Ascending aorta (tissue), 2 donors: ENCODE data around the gene SLC11A1. TPM values are rescaled to one million over a fixed set of nuclear protein-coding genes. Genes with fewer than 3 reads are reported as not detected.

ENCODE experiments used
- DNase-seq, 2 donors: peaks; one replicate each; pipeline ENCODE4 v3.0.0-alpha.2; 2019; ENCODE audit warnings: low spot score in 2 of 2
- H3K27ac ChIP-seq, 2 donors: fragments of 200-600 bp; sonication (generic); one replicate each; pipeline ENCODE4 v1.5.1; 2016 to 2017; ENCODE audit warnings: mild to moderate bottlenecking in 1 of 2
- H3K27me3 ChIP-seq: fragments of 200-600 bp; sonication (generic); one replicate; pipeline ENCODE4 v1.5.1; 2017
- H3K36me3 ChIP-seq, 2 donors: fragments of 200-600 bp; sonication (generic); one replicate each; pipeline ENCODE4 v1.5.1; 2016
- H3K4me1 ChIP-seq, 2 donors: fragments of 200-600 bp; sonication (generic); one replicate each; pipeline ENCODE4 v1.5.1; 2016 to 2017; ENCODE audit warnings: mild to moderate bottlenecking in 1 of 2
- H3K4me3 ChIP-seq, 2 donors: fragments of 200-600 bp; sonication (generic); one replicate each; pipeline ENCODE4 v1.5.1; 2016 to 2017; ENCODE audit warnings: mild to moderate bottlenecking in 1 of 2
- H3K9me3 ChIP-seq, 2 donors: fragments of 200-600 bp; sonication (generic); one replicate each; pipeline ENCODE4 v1.5.1; 2016
- CTCF ChIP-seq, 3 experiments: fragments of 200-600 bp in 2 of 3; fragments of 450-650 bp in 1 of 3; sonication (generic) in 2 of 3; IDR thresholded peaks; one replicate each; pipeline ENCODE4 v1.5.1; 2016 to 2019; ENCODE audit warnings: antibody characterized with exemption in 3 of 3, mild to moderate bottlenecking in 1 of 3, moderate library complexity in 1 of 3
- intact Hi-C: fragments of 100-400 bp; cut with DNase I; formaldehyde crosslinking; loops from one replicate; pipeline ENCODE4 v1.15.1; 2023
- total RNA-seq: library from RNA; depleted of rRNA; stranded (reverse); fragments of >200 nt; gene quantifications from one replicate; pipeline ENCODE4 v1.1.0, GENCODE V29; 2016

The SLC11A1 gene
- total RNA-seq, 1 donor from 2014 or later, result 16.4 TPM

- intact Hi-C loops, result no loop called here
- DNase-seq, result no peak
- no peak for TF ChIP-seq CTCF (IDR thresholded peaks at IDR 0.05)
- Histone ChIP-seq H3K36me3 (peaks cover 33 to 37% of the 10 kb centered on the region in 2 donors), H3K27me3 (no peaks in the 10 kb centered on the region), H3K4me1 (peaks cover 10 to 39% of the 10 kb centered on the region in 2 donors), H3K4me3 (peak overlapping the region; percentile 79 to 99), H3K9me3 (no peaks in the 10 kb centered on the region), H3K27ac (peak overlapping the region; percentile 98)
Observed at GRCh38 chr2:218401890-218402289, 19.8 kb downstream of the SLC11A1 start.

- peaks cover 10 to 41% of the 10 kb centered on the region in 2 donors for H3K4me1 ChIP-seq
- no peak for TF ChIP-seq CTCF (IDR thresholded peaks at IDR 0.05)
- no peak for DNase-seq
- intact Hi-C loops, result no loop called here
- no peaks in the 10 kb centered on the region for H3K27me3 ChIP-seq
- H3K9me3 ChIP-seq, result no peaks in the 10 kb centered on the region
- H3K4me3 ChIP-seq, result peak overlapping the region in 1 of 2 donors; percentile 79
- peak overlapping the region; percentile 98 for H3K27ac ChIP-seq
- peaks cover 33 to 37% of the 10 kb centered on the region in 2 donors for H3K36me3 ChIP-seq
Observed at GRCh38 chr2:218402491-218402901, 20.4 kb downstream of the SLC11A1 start.

- Histone ChIP-seq H3K27me3 (no peaks in the 10 kb centered on the region), H3K4me1 (peaks cover 10 to 45% of the 10 kb centered on the region in 2 donors), H3K27ac (peak overlapping the region; percentile 98), H3K9me3 (no peaks in the 10 kb centered on the region), H3K4me3 (no peak overlapping the region), H3K36me3 (peaks cover 33 to 37% of the 10 kb centered on the region in 2 donors)
- TF ChIP-seq CTCF (IDR thresholded peaks at IDR 0.05), result no peak
- intact Hi-C loops, result no loop called here
- no peak for DNase-seq
Observed at GRCh38 chr2:218402911-218403411, 20.9 kb downstream of the SLC11A1 start.

- DNase-seq, result no peak
- Histone ChIP-seq H3K9me3 (no peaks in the 10 kb centered on the region), H3K4me3 (no peak overlapping the region), H3K27me3 (no peaks in the 10 kb centered on the region), H3K4me1 (peaks cover 10 to 45% of the 10 kb centered on the region in 2 donors), H3K27ac (no peak overlapping the region), H3K36me3 (peaks cover 33 to 37% of the 10 kb centered on the region in 2 donors)
- intact Hi-C loops, result no loop called here
- TF ChIP-seq CTCF (IDR thresholded peaks at IDR 0.05), result no peak
Observed at GRCh38 chr2:218403810-218404209, 21.7 kb downstream of the SLC11A1 start.

GRCh38 chr2:218404351-218405085, 22.4 kb downstream of the SLC11A1 start:
- Histone ChIP-seq H3K9me3 (no peaks in the 10 kb centered on the region), H3K36me3 (peaks cover 33 to 37% of the 10 kb centered on the region in 2 donors), H3K4me1 (peaks cover 10 to 45% of the 10 kb centered on the region in 2 donors), H3K4me3 (no peak overlapping the region), H3K27me3 (no peaks in the 10 kb centered on the region), H3K27ac (peak overlapping the region; percentile 88)
- DNase-seq, result peak in 1 of 2 donors; percentile 64
- TF ChIP-seq CTCF (IDR thresholded peaks at IDR 0.05), result no peak
- intact Hi-C loops, result no loop called here
